NCI-H187 (cell line): ENCODE results near the gene MED13L.

Source experiments
- DNase-seq, 2 experiments: peaks; one replicate each; lab custom pipeline; 2025; lab: John Stamatoyannopoulos, UW

The MED13L gene

GRCh38 chr12:115968211-115968610 lies 309.3 kb downstream of the MED13L start:
- no peak for DNase-seq

DNA sequence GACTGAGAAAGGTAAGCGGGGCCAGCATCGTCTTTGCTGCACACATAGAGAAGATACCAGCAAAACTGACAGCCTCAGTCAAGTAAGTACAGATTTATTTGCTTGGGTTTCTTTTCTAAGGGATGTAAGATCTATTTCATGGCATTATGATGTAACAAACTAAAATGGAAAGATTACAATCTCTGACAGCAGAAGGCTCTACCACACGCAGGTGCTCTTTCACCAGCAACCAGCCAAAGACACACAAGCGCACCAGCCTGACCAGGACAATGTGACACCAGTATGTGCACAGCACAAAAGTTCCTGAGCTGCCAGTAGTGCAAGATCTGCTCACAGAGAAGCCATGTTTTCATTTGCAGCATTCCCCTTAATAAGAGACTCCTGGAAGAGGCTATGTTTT lies 311.1 kb downstream of the MED13L start:
- DNase-seq = no peak

DNA sequence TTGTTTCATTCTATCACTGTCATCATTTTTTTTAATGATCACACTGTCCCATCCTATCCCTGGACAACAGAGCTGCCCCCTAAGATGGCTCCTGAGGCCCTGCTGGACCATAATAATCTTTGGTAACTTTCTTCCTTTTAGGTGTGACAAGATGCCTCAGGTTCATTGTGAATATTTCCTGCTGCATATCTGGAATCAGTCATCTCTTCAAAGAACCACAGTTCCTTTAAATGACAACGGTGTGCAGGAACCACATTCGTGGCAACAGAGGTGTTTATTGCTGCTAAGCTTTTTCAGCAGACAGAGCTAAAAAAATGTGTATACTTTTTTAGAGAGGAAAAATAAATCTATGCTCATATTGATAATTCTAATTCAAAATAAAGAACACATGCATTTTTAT lies 312.9 kb downstream of the MED13L start:
- DNase-seq = no peak

GRCh38 chr12:115964214-115964613 lies 313.3 kb downstream of the MED13L start:
- DNase-seq = no peak

DNA sequence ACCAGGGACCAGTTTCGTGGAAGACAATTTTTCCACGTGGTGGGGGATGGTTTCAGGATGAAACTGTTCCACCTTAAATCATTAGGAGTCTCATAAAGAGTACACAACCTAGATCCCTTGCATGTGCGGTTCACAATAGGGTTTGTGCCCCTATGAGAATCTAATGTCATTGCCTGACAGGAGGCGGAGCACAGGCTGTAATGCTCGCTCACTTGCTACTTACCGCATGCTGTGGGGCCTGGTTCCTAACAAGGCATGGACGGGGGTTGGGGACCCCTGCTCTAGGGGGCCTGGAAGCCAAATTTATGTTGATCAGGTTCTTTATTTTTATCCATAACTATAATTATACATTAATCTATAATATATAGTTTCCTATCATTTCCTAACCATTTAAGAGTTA lies 315.3 kb downstream of the MED13L start:
- no peak for DNase-seq

- no peak for DNase-seq
Measured at GRCh38 chr12:115960868-115961802, 316.4 kb downstream of the MED13L start.

DNA sequence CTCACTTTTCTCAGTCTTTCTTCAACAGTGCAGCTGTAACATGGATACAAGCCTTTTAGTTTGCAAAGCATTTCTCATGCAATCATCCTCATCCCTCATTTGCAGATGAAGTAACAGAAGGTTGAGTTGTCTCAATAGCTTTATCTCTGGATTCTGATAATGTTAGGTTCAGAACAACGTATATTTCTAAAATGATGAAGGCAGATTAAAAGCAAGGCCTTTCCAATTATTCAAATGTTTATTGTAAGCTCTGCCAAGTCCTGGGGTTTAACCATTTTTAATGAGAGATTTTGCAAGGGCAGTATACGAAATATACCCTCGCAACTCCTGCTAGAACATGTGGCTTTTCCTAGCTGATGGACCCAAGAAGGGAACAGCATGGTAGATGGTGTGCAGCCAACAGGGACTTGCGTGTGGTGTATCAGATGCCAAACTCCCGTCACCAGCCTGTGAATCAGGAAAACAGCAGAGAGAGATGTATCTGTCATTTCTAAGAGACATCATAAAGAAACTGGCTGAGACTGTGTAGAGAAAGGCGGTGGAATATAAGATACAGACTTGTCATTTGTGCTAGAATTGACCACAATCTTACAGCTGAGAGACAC lies 319.7 kb downstream of the MED13L start:
- no peak for DNase-seq

- no peak for DNase-seq
Measured at GRCh38 chr12:115956659-115957058, 320.8 kb downstream of the MED13L start.

DNA sequence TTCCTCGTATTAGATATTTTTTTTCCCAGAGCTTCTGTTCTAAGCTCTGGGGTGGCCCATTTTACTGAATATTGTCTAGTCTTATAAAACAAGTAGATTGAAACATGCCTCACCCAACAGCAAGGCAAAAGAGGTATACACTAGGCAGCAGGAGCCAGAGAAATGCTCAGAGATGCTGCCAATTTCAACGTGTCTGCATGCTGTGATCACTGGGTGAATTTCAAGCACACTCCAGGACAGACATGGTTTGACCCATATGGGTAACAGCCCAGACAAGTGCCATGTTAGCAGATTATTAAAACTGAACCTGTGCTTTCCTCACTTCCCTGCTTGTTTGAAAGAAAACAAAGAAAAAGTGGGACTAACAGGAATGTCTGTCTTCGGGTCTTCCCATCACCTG lies 321.3 kb downstream of the MED13L start:
- DNase-seq = no peak

- DNase-seq = no peak
Measured at GRCh38 chr12:115953450-115953849, 324.0 kb downstream of the MED13L start.

DNA sequence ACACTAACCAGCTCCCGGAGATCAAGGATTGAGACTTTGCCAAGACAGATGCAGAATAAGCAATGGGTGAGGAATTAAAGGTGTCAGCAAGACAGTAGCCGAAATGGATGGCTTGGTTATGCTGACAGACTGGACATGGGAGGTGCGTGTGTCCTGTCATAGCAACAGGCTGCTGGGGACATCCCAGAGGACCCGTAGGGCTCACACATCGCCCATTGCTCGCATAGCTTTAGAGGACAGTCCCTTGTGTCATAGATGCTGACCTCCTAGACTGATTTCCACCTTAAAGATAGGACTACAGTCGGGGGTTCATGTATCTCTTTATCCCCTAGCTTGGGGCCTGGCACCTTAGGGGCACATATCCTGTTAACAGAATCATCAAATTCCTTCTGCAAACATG lies 324.5 kb downstream of the MED13L start:
- DNase-seq = no peak

DNA sequence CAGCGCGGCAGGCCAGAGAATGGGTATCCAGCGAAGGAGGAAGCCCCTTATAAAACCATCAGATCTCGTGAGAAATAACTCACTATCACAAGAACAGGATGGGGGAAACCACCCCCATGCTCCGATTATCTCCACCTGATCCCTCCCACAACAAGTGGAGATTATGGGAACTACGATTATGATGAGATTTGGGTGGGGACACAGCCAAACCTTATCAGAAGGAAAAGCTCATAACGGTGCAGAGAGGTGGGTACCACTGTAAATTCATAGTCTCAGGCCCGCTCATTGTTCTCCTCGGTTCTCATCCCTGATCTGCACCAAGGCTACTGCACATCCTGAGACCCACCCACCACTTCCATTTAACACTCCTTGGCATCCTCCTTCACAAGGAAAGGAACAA lies 326.5 kb downstream of the MED13L start:
- no peak for DNase-seq

DNA sequence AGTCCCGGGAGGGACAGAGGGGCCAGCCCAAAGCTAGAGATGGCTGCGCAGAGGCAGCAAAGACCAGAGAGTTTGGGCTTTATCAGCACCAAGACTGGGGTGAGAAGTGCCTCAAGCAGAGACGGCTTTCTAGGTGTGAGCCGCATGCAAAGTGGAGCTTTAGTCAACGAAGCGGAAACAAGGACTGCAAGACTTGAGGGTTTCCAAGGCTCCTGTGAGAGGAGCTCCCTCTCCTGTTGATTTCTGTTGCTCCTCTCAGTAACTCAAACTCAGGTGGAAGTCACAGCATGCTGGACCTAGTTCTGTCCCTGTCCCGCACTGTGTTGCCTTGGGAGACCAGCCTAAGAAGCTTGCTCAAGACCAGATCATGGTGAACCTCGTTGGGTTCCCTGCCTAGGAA lies 327.8 kb downstream of the MED13L start:
- peak in 1 of 2 experiments; percentile 12 for DNase-seq

DNA sequence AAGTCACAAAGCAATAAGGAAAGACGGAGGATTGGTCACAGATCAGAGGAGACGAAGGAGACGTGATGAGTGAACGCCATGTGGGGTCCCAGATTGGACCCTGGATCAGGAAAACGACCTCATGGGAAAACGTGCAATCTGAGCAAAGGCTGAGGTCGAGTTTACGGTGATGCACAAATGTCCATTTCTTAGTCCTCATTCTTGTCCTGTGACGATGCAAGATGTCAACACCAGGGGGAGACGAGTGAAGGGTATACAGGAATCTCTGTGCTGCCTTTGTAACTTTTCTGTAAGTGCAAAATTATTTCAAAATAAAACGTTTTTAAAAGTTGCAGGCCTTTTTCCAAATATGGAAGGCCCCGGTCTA lies 329.8 kb downstream of the MED13L start:
- DNase-seq = no peak

DNA sequence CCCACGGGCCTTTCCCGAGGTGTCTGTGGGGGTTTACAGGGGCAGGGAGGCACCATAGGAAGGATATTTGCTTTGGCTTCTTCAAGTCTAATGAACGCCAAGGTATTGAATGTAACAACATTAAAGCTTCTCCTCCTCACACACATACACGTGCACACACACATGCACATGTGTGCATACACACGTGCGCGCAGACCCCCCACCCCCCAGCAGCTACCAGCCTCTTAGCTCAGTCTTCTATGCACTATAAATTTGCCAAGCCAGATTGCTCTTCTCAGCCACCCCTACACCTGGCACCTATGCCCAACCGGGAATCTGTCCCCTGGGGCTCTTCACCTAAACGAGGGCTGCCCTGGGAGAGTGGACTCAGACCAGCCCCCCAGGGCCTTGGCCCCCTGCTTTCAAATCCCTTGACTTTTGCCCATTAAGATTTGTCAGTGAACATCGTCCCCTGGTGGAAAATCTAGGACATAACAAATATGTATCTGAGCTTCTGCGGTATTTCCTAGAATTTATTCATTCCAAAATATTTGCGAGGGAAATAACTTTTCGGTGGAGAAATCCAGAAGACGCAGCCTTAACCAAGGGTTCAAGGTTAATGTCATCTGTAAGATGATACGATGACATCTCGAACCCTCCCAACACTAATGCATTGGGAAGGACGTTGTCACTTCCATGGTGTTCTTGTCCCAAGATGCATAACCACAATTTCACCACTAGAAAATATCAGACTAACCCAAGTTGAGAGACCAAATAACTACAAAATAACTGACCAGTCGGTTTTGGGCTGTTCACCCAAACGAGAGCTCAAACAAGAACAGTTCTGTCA lies 330.4 kb downstream of the MED13L start:
- DNase-seq = no peak

DNA sequence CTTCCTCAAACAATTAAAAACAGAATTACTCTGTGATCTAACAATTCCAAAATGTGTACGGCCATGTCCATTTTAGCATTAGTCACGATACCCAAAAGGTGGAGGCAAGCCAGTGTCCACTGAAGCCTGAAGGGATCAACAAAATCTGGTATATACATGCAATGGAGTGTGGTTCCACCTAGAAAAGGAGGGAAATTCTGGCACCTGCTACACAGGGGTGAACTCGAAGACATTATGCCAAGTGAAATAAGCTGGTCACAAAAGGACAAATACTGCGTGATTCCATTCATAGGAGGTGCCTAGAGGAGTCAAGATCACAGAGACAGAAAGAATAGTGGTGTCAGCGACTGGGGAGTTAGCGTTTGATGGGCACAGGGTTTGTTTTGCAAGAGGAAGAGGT lies 331.4 kb downstream of the MED13L start:
- no peak for DNase-seq

DNA sequence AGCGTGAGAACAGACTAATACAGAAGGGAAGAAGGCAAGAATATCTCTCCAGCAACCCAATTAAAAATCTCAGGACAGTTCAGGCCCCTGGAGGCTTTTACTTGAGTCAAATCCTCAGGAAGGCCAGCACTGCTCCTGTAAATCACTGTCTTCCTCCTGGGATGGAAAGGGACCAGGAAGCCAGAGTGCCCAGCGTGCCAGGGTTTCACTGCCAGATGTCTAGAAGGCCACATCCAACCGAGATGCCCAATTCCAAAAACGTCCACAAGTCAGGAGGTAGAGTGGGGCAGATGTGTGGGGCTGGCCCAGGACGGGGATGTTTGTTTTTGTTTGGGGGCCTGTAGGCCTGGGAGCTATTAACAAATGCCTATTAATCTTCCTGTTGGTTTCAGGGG lies 332.0 kb downstream of the MED13L start:
- no peak for DNase-seq

DNA sequence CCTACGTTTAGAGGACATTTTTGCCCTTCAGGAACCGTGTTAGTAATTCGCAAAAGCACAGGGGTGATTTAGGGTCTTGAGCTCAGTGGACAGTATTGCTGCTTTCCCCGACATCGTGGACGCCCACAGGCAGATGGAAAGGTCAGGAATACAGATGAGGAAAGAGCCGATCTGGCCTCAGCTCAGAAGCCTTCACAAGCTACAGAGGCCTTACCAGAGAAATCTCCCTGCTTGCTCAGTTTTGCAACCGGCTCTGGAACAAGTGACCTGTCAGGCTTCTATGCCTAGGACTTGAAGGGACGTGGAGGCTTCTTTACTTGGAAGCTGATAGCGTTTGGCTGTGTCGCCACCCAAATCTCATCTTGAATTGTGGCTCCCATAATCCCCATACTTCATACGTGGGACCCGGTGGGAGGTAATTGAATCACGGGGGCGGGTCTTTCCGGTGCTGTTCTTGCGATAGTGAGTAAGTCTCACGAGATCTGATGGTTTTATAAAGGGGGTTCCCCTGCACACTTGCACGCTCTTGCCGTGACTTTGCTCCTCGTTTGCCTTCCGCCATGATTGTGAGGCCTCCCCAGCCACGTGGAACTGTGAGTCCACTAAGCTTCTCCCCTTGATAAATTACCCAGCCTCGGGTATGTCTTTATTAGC lies 332.5 kb downstream of the MED13L start:
- no peak for DNase-seq

- no peak for DNase-seq
Measured at GRCh38 chr12:115944392-115944742, 333.1 kb downstream of the MED13L start.

GRCh38 chr12:115943630-115944391 lies 333.7 kb downstream of the MED13L start:
- DNase-seq = no peak

- no peak for DNase-seq
Measured at GRCh38 chr12:115943310-115943629, 334.2 kb downstream of the MED13L start.

DNA sequence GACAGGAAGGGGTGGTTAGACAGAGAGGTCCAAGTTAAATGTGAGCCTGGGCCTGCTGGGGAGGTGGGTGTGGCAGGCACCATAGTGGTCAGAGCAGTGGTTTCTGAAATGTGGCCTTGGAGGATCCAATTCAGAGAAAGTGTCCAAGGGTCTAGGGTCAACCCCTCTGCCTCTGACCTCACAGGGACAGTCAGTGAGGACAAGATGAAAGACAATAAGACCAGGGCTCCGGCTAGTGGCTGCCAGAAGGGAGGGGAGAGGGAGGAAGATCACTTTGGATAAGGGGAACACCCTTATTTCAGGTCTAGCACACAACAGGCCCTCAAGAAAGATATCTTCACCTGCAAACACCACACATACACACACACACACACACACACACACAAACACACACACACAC lies 335.1 kb downstream of the MED13L start:
- DNase-seq = no peak
